Fibroblast of lung (primary cell): ENCODE measurements around the gene DVL1.

Experiments
- EZH2 ChIP-seq: IDR thresholded peaks from 2 replicates; pipeline ENCODE4 v1.5.1; 2012; ENCODE audit warnings: low read length, control low read depth, mild to moderate bottlenecking; ENCODE audit errors: missing control alignments
- TF ChIP-seq, protein P1 (sequence below), 2 donors: IDR thresholded peaks in 1 of 2; conservative IDR thresholded peaks in 1 of 2; 1 replicate in 1 of 2; 2 replicates in 1 of 2; pipeline ENCODE4 v1.5.1; 2011 to 2012; ENCODE audit warnings: low read length in 2 of 2, control low read depth in 1 of 2, inconsistent platforms in 1 of 2, low read depth in 1 of 2, mild to moderate bottlenecking in 1 of 2

- TF ChIP-seq, protein P1, sequence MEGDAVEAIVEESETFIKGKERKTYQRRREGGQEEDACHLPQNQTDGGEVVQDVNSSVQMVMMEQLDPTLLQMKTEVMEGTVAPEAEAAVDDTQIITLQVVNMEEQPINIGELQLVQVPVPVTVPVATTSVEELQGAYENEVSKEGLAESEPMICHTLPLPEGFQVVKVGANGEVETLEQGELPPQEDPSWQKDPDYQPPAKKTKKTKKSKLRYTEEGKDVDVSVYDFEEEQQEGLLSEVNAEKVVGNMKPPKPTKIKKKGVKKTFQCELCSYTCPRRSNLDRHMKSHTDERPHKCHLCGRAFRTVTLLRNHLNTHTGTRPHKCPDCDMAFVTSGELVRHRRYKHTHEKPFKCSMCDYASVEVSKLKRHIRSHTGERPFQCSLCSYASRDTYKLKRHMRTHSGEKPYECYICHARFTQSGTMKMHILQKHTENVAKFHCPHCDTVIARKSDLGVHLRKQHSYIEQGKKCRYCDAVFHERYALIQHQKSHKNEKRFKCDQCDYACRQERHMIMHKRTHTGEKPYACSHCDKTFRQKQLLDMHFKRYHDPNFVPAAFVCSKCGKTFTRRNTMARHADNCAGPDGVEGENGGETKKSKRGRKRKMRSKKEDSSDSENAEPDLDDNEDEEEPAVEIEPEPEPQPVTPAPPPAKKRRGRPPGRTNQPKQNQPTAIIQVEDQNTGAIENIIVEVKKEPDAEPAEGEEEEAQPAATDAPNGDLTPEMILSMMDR (conservative IDR thresholded peaks at IDR 0.05 in 1 of 2, IDR thresholded peaks at IDR 0.05 in 1 of 2; ENCODE audit: low read depth in 1 of 2, low read length in 2 of 2): no peak
- TF ChIP-seq EZH2: no peak
These were observed 2.6 kb upstream of the DVL1 start for GRCh38 chr1:1351511-1352427.
